Sigmoid colon (tissue), 7 donors: Measurements from ENCODE around the gene PRPF39. TPM values are rescaled to one million over a fixed set of nuclear protein-coding genes. Genes with fewer than 3 reads are reported as not detected.

Source experiments
- DNase-seq: peaks from one replicate; pipeline ENCODE4 v3.0.0-alpha.2; 2019
- H3K27ac ChIP-seq, 4 donors: fragments of 200-600 bp; sonication (generic); one replicate each; pipeline ENCODE4 v1.5.1; 2016 to 2019; ENCODE audit warnings: mild to moderate bottlenecking in 1 of 4
- H3K27me3 ChIP-seq, 3 donors: fragments of 200-600 bp; sonication (generic); one replicate each; pipeline ENCODE4 v1.5.1; 2019; ENCODE audit warnings: mild to moderate bottlenecking in 1 of 3
- H3K36me3 ChIP-seq, 4 donors: fragments of 200-600 bp; sonication (generic); one replicate each; pipeline ENCODE4 v1.5.1; 2016 to 2019
- H3K4me1 ChIP-seq, 4 donors: fragments of 200-600 bp; sonication (generic); one replicate each; pipeline ENCODE4 v1.5.1; 2017 to 2019
- H3K4me3 ChIP-seq, 4 donors: fragments of 200-600 bp; sonication (generic); one replicate each; pipeline ENCODE4 v1.5.1; 2017 to 2019; ENCODE audit warnings: mild to moderate bottlenecking in 2 of 4, moderate library complexity in 1 of 4
- H3K9me3 ChIP-seq, 4 donors: fragments of 200-600 bp in 3 of 4; sonication (generic) in 3 of 4; one replicate each; pipeline versions ENCODE4 v1.5.1 to v1.6.1; 2013 to 2019
- EP300 ChIP-seq, 4 donors: sonication (generic); formaldehyde crosslinking; IDR thresholded peaks; one replicate each; pipeline ENCODE4 v1.6.1; 2017; ENCODE audit warnings: antibody characterized with exemption in 4 of 4
- POLR2A ChIP-seq, 2 donors: fragments of 450-650 bp; IDR thresholded peaks; one replicate each; pipeline ENCODE4 v1.6.1; 2016; ENCODE audit warnings: antibody characterized with exemption in 2 of 2, mild to moderate bottlenecking in 2 of 2, moderate library complexity in 2 of 2
- POLR2AphosphoS5 ChIP-seq, 4 donors: sonication (generic); formaldehyde crosslinking; IDR thresholded peaks; one replicate each; pipeline ENCODE4 v1.6.1; 2017; ENCODE audit warnings: antibody characterized with exemption in 4 of 4
- WGBS, 2 donors: extraction: QIAGEN DNeasy Blood & Tissue Kit; methylation state at CpG; one replicate each; pipeline ENCODE4 v1.1.7; 2013; 5-methylcytosine and 5-hydroxymethylcytosine counted together
- intact Hi-C: fragments of 100-400 bp; cut with DNase I; formaldehyde crosslinking; loops from one replicate; pipeline ENCODE4 v1.15.1; 2023
- polyA plus RNA-seq, 3 donors: library from polyadenylated mRNA; stranded (reverse); fragments of 200-250 nt; gene quantifications; one replicate each; pipeline ENCODE4 v1.2.3, GENCODE V29; 2013
- small RNA-seq, 3 donors: library from RNA; depleted of rRNA; stranded (forward); fragments of <200 nt; gene quantifications; one replicate each; pipeline ENCODE3, GENCODE V24; 2016
- total RNA-seq, 4 donors: library from RNA; depleted of rRNA; stranded (reverse); fragments of >200 nt; gene quantifications; one replicate each; pipeline ENCODE4 v1.1.0, GENCODE V29; 2016
- TF ChIP-seq, protein P1 (sequence below), 4 experiments: fragments of 450-650 bp in 3 of 4; fragments of 200-600 bp in 1 of 4; IDR thresholded peaks; one replicate each; pipeline ENCODE4 v1.5.1; 2016 to 2019; ENCODE audit warnings: antibody characterized with exemption in 4 of 4, mild to moderate bottlenecking in 3 of 4, moderate library complexity in 2 of 4
- donor health status: healthy with polysubstance abuse.
- donor health status: Bipolar disorder and iron deficiency.
- donor health status: healthy.

The PRPF39 gene
- total and polyA plus RNA-seq, 7 donors = 5.5 to 41.0 (median 23.2) TPM

DNA sequence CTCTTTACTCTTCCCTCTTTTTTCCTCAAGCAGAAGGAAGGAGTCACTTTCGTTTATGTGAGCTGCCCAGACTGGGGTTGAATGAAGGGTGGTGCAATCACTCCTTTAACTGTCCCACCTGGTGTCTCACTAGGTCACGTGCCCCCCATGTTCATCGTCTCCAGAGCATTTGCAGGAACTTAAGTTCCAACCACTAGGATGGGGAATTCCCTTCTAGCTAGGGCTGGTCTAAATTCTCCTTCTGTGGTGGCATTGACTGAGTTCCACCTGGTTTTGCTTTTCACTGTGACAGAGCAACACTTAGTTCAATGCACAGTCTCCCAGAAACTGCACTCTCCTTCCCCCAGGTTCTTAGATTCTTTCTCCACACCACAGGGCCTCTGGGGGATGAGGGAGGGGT is 61.3 kb downstream of the PRPF39 start:
- no peaks in the 10 kb centered on the region for H3K9me3 ChIP-seq
- H3K36me3 ChIP-seq = peaks cover 0 to 1% (median 0%) of the 10 kb centered on the region in 4 donors
- WGBS, 2 donors = 83 to 91% methylated on average over 3 of the region's 3 CpGs
- DNase-seq = no peak
- no peaks in the 10 kb centered on the region for H3K4me1 ChIP-seq
- TF ChIP-seq EP300 (IDR thresholded peaks at IDR 0.05) (no peak), POLR2A (IDR thresholded peaks at IDR 0.05) (no peak), POLR2AphosphoS5 (IDR thresholded peaks at IDR 0.05) (no peak)
- TF ChIP-seq, protein P1, sequence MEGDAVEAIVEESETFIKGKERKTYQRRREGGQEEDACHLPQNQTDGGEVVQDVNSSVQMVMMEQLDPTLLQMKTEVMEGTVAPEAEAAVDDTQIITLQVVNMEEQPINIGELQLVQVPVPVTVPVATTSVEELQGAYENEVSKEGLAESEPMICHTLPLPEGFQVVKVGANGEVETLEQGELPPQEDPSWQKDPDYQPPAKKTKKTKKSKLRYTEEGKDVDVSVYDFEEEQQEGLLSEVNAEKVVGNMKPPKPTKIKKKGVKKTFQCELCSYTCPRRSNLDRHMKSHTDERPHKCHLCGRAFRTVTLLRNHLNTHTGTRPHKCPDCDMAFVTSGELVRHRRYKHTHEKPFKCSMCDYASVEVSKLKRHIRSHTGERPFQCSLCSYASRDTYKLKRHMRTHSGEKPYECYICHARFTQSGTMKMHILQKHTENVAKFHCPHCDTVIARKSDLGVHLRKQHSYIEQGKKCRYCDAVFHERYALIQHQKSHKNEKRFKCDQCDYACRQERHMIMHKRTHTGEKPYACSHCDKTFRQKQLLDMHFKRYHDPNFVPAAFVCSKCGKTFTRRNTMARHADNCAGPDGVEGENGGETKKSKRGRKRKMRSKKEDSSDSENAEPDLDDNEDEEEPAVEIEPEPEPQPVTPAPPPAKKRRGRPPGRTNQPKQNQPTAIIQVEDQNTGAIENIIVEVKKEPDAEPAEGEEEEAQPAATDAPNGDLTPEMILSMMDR (IDR thresholded peaks at IDR 0.05) = no peak
- H3K27me3 ChIP-seq = no peaks in the 10 kb centered on the region
- intact Hi-C loops = no loop called here
- no peak overlapping the region for H3K27ac ChIP-seq
- no peak overlapping the region for H3K4me3 ChIP-seq

GRCh38 chr14:45149602-45150001 is 65.7 kb downstream of the PRPF39 start:
- intact Hi-C loops = no loop called here
- no peak for DNase-seq
- no peak for TF ChIP-seq EP300 (IDR thresholded peaks at IDR 0.05)
- no peak for TF ChIP-seq POLR2AphosphoS5 (IDR thresholded peaks at IDR 0.05)
- TF ChIP-seq POLR2A (IDR thresholded peaks at IDR 0.05) = no peak
- TF ChIP-seq, protein P1 (IDR thresholded peaks at IDR 0.05) = no peak
- Histone ChIP-seq H3K36me3 (peaks cover 0 to 6% (median 0%) of the 10 kb centered on the region in 4 donors), H3K9me3 (no peaks in the 10 kb centered on the region), H3K27ac (no peak overlapping the region), H3K27me3 (no peaks in the 10 kb centered on the region), H3K4me3 (no peak overlapping the region), H3K4me1 (no peaks in the 10 kb centered on the region)
- 95 to 99% methylated on average over 3 of the region's 3 CpGs for WGBS, 2 donors

DNA sequence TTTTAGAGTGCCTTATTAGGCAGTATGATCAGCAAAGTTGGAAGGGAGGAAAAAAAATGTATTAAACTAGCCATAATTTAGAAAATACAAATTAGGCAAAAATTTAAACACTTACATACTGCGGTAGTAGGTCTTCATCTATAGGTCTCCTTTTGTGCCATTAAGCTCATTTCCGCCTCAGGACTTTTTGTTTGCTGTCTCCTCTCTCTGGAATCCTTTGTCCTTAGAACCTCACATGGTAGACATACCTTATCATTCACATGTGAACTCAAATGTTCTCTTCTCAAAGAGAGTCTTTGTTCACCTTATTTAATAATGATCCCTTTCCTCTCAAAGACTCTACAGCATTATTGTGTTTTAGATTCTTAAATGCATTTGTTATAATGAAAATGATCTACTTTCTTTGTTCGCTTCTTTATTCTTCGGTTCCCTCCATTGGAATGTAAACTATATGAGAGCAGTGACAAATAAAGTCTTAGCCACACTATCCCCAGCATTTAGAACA is 66.5 kb downstream of the PRPF39 start:
- Histone ChIP-seq H3K4me1 (no peaks in the 10 kb centered on the region), H3K27ac (no peak overlapping the region), H3K4me3 (no peak overlapping the region), H3K27me3 (no peaks in the 10 kb centered on the region), H3K9me3 (no peaks in the 10 kb centered on the region), H3K36me3 (peaks cover 0 to 8% (median 0%) of the 10 kb centered on the region in 4 donors)
- intact Hi-C loops = no loop called here
- TF ChIP-seq POLR2A (IDR thresholded peaks at IDR 0.05) (no peak), EP300 (IDR thresholded peaks at IDR 0.05) (no peak), POLR2AphosphoS5 (IDR thresholded peaks at IDR 0.05) (no peak)
- TF ChIP-seq, protein P1 (IDR thresholded peaks at IDR 0.05) = no peak
- no peak for DNase-seq
- WGBS, 2 donors = 93 to 99% methylated on average over 4 of the region's 4 CpGs

DNA sequence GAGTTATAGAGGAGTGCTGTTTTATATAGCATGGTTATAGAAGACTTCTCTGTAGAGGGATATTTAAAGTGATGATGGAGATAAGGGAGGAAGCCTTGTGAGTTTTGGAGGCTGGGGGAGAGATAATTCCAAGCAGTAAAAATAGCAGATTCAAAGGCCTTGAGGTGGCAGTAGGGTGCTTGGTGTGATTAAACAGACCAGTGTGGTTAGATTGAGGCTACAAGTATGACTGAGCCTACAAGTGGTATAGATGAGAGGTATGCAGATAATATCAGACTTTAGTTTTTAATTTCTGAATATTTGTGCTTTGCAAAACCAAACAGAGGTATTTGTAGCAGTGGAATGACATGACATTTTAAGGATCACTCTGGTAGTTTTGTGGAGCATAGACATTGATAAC is 72.2 kb downstream of the PRPF39 start:
- intact Hi-C loops = no loop called here
- Histone ChIP-seq H3K9me3 (no peaks in the 10 kb centered on the region), H3K4me3 (no peak overlapping the region), H3K36me3 (peaks cover 0 to 4% (median 0%) of the 10 kb centered on the region in 4 donors), H3K27me3 (no peaks in the 10 kb centered on the region), H3K27ac (no peak overlapping the region), H3K4me1 (no peaks in the 10 kb centered on the region)
- no peak for DNase-seq
- no peak for TF ChIP-seq POLR2AphosphoS5 (IDR thresholded peaks at IDR 0.05)
- no peak for TF ChIP-seq POLR2A (IDR thresholded peaks at IDR 0.05)
- no peak for TF ChIP-seq EP300 (IDR thresholded peaks at IDR 0.05)
- TF ChIP-seq, protein P1 (IDR thresholded peaks at IDR 0.05) = no peak

Small RNA genes lying within 50 kb of the gene (small RNA-seq; reads per million reads assigned to genes)
- gene RF00151 (0 to 0.11 (median 0) reads per million in 3 donors), gene SNORD127 (9,069 to 18,291 (median 14,871) reads per million in 3 donors)

Other genes starting within 250 kb of the PRPF39 start
- gene KLHL28, start 122.2 kb upstream of the PRPF39 start, total RNA-seq = 10 to 100 TPM in 2 of 4 donors, 1 to 10 TPM in 2; 9.0 to 16.5 (median 11.3) TPM
- 1 to 10 TPM; 3.0 to 4.0 (median 3.9) TPM for gene KLHL28, start 122.2 kb upstream of the PRPF39 start, polyA plus RNA-seq
- 10 to 100 TPM; 14.3 to 27.1 (median 19.8) TPM for gene TOGARAM1, start 121.9 kb upstream of the PRPF39 start, total RNA-seq
- gene TOGARAM1, start 121.9 kb upstream of the PRPF39 start, polyA plus RNA-seq = 1 to 10 TPM; 2.8 to 4.9 (median 3.0) TPM
- 10 to 100 TPM; 32.6 to 68.0 (median 56.8) TPM for gene FKBP3, start 50.4 kb downstream of the PRPF39 start, total RNA-seq
- 100 to 1,000 TPM in 1 of 3 donors, 10 to 100 TPM in 2; 71.5 to 113 (median 78.1) TPM for gene FKBP3, start 50.4 kb downstream of the PRPF39 start, polyA plus RNA-seq
- 1 to 10 TPM; 2.8 to 6.8 (median 4.3) TPM for gene FANCM, start 51.8 kb downstream of the PRPF39 start, total RNA-seq
- 1 to 10 TPM in 2 of 3 donors, under 1 TPM in 1; 0.46 to 2.5 (median 2.4) TPM for gene FANCM, start 51.8 kb downstream of the PRPF39 start, polyA plus RNA-seq
- 10 to 100 TPM; 15.0 to 43.8 (median 21.1) TPM for gene MIS18BP1, start 169.1 kb downstream of the PRPF39 start, total RNA-seq
- 10 to 100 TPM in 2 of 3 donors, 1 to 10 TPM in 1; 6.6 to 23.4 (median 13.9) TPM for gene MIS18BP1, start 169.1 kb downstream of the PRPF39 start, polyA plus RNA-seq